PC-3 (cell line): Measurements from ENCODE around the gene MAMDC4. TPM values are rescaled to one million over a fixed set of nuclear protein-coding genes. Genes with fewer than 3 reads are reported as not detected.

Experiments used
- ATAC-seq: fragments of 200-7000 bp; cut with Tn5 transposase; 2 replicates; pipeline ENCODE4 v1.9.1; 2020; ENCODE audit warnings: mild to moderate bottlenecking, moderate library complexity
- BruUV-seq: library from RNA; stranded (reverse); fragments of 400-500 nt; replicated peaks from 2 replicates; lab custom pipeline; 2021; lab: Mats Ljungman, UMichigan
- CTCF ChIA-PET: fragments of 300-600 bp; sonication (Branson Sonifier 250); formaldehyde crosslinking; loops from one replicate; lab custom pipeline; 2022; ENCODE audit warnings: antibody characterized with exemption; lab: Charles Lee
- POLR2A ChIA-PET: fragments of 300-600 bp; sonication (Branson Sonifier 250); formaldehyde crosslinking; loops from one replicate; lab custom pipeline; 2022; ENCODE audit warnings: antibody characterized with exemption; ENCODE audit not compliant: unreplicated experiment; lab: Charles Lee
- DNase-seq: peaks from one replicate; pipeline ENCODE4 v3.0.0-alpha.2; 2015
- H2AFZ ChIP-seq: fragments of 300-600 bp; sonication (generic); 2 replicates; pipeline ENCODE4 v1.6.0; 2016; ENCODE audit warnings: antibody characterized with exemption, low read length
- H3F3A ChIP-seq: fragments of 300-600 bp; sonication (generic); one replicate; pipeline ENCODE4 v1.6.0; 2017; ENCODE audit warnings: antibody characterized with exemption, low read length, control low read depth, mild to moderate bottlenecking; ENCODE audit not compliant: unreplicated experiment
- H3K27ac ChIP-seq: fragments of 300-600 bp; sonication (generic); 2 replicates; pipeline ENCODE4 v1.5.1; 2016; ENCODE audit warnings: mild to moderate bottlenecking, low read length
- H3K27me3 ChIP-seq: fragments of 300-600 bp; sonication (generic); 2 replicates; pipeline ENCODE4 v1.6.1; 2016; ENCODE audit warnings: low read length, mixed read lengths
- H3K36me3 ChIP-seq: fragments of 300-600 bp; sonication (generic); 2 replicates; pipeline ENCODE4 v1.6.1; 2016; ENCODE audit warnings: low read depth, mixed run types, low read length, mixed read lengths
- H3K4me1 ChIP-seq: fragments of 300-600 bp; sonication (generic); 2 replicates; pipeline ENCODE4 v1.5.1; 2016; ENCODE audit warnings: low read length; ENCODE audit not compliant: insufficient read depth
- H3K4me2 ChIP-seq: fragments of 300-600 bp; sonication (generic); 2 replicates; pipeline ENCODE4 v1.6.0; 2016; ENCODE audit warnings: low read length
- H3K4me3 ChIP-seq: fragments of 300-600 bp; sonication (generic); 2 replicates; pipeline ENCODE4 v1.5.1; 2016; ENCODE audit warnings: mild to moderate bottlenecking, low read length, mixed read lengths
- H3K79me2 ChIP-seq: fragments of 300-600 bp; sonication (generic); 2 replicates; pipeline ENCODE4 v1.6.1; 2017; ENCODE audit warnings: low read length, mixed read lengths
- H3K9ac ChIP-seq: fragments of 300-600 bp; sonication (generic); 2 replicates; pipeline ENCODE4 v1.6.0; 2016; ENCODE audit warnings: mild to moderate bottlenecking, low read length
- H3K9me2 ChIP-seq: fragments of 300-600 bp; sonication (generic); replicated peaks from 2 replicates; pipeline ENCODE4 v1.6.1; 2016; ENCODE audit warnings: mixed run types, low read length, mixed read lengths
- H3K9me3 ChIP-seq: fragments of 300-600 bp; sonication (generic); 2 replicates; pipeline ENCODE4 v1.6.1; 2016; ENCODE audit warnings: low read length, mixed read lengths
- H4K20me1 ChIP-seq: fragments of 300-600 bp; sonication (generic); 2 replicates; pipeline ENCODE4 v1.6.1; 2016; ENCODE audit warnings: low read length, mixed read lengths
- EZH2 ChIP-seq: fragments of 300-600 bp; sonication (generic); IDR thresholded peaks from one replicate; pipeline ENCODE4 v1.6.1; 2017; ENCODE audit warnings: antibody characterized with exemption, mild to moderate bottlenecking, low read length; ENCODE audit not compliant: unreplicated experiment
- EZH2phosphoT487 ChIP-seq: fragments of 300-600 bp; sonication (generic); IDR thresholded peaks from 2 replicates; pipeline ENCODE4 v1.6.1; 2018; ENCODE audit warnings: mild to moderate bottlenecking, antibody characterized with exemption, low read length, borderline replicate concordance
- intact Hi-C: fragments of 100-400 bp; cut with micrococcal nuclease; formaldehyde crosslinking; loops from 2 replicates; pipeline ENCODE4 v1.9.0; 2023
- total RNA-seq: library from RNA; depleted of rRNA; stranded (reverse); fragments of >200 nt; gene quantifications from 2 replicates; pipeline ENCODE4 v1.2.3, GENCODE V29; 2014
- TF ChIP-seq, protein P1 (sequence below): fragments of 300-600 bp; sonication (generic); conservative IDR thresholded peaks from 2 replicates; pipeline ENCODE4 v1.5.1; 2017; ENCODE audit warnings: antibody characterized with exemption, low read depth, mild to moderate bottlenecking, low read length

MAMDC4 gene
- total RNA-seq, 1 experiment from 2014 or later: 3.0 TPM

GRCh38 chr9:136823136-136824046, 28.8 kb upstream of the MAMDC4 start:
- POLR2A ChIA-PET: no interaction called here
- H3K27ac ChIP-seq: no peak overlapping the region
- no TSS peak for BruUV-seq
- no peaks in the 10 kb centered on the region for H3K79me2 ChIP-seq
- DNase-seq: no peak
- no peak overlapping the region for H2AFZ ChIP-seq
- H3F3A ChIP-seq: no peaks in the 10 kb centered on the region
- H3K4me1 ChIP-seq: no peaks in the 10 kb centered on the region
- no peaks in the 10 kb centered on the region for H3K9me3 ChIP-seq
- TF ChIP-seq EZH2 (no peak), EZH2phosphoT487 (no peak)
- TF ChIP-seq, protein P1, sequence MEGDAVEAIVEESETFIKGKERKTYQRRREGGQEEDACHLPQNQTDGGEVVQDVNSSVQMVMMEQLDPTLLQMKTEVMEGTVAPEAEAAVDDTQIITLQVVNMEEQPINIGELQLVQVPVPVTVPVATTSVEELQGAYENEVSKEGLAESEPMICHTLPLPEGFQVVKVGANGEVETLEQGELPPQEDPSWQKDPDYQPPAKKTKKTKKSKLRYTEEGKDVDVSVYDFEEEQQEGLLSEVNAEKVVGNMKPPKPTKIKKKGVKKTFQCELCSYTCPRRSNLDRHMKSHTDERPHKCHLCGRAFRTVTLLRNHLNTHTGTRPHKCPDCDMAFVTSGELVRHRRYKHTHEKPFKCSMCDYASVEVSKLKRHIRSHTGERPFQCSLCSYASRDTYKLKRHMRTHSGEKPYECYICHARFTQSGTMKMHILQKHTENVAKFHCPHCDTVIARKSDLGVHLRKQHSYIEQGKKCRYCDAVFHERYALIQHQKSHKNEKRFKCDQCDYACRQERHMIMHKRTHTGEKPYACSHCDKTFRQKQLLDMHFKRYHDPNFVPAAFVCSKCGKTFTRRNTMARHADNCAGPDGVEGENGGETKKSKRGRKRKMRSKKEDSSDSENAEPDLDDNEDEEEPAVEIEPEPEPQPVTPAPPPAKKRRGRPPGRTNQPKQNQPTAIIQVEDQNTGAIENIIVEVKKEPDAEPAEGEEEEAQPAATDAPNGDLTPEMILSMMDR: no peak
- CTCF ChIA-PET: no interaction called here
- H3K9ac ChIP-seq: no peak overlapping the region
- no peaks in the 10 kb centered on the region for H3K27me3 ChIP-seq
- H3K9me2 ChIP-seq: no peaks in the 10 kb centered on the region
- H4K20me1 ChIP-seq: no peaks in the 10 kb centered on the region
- H3K4me3 ChIP-seq: no peak overlapping the region
- no peak for ATAC-seq
- peaks cover 3% of the 10 kb centered on the region; the same call in 1 of the 2 replicates for H3K36me3 ChIP-seq
- intact Hi-C loops: no loop called here
- H3K4me2 ChIP-seq: no peak overlapping the region

DNA sequence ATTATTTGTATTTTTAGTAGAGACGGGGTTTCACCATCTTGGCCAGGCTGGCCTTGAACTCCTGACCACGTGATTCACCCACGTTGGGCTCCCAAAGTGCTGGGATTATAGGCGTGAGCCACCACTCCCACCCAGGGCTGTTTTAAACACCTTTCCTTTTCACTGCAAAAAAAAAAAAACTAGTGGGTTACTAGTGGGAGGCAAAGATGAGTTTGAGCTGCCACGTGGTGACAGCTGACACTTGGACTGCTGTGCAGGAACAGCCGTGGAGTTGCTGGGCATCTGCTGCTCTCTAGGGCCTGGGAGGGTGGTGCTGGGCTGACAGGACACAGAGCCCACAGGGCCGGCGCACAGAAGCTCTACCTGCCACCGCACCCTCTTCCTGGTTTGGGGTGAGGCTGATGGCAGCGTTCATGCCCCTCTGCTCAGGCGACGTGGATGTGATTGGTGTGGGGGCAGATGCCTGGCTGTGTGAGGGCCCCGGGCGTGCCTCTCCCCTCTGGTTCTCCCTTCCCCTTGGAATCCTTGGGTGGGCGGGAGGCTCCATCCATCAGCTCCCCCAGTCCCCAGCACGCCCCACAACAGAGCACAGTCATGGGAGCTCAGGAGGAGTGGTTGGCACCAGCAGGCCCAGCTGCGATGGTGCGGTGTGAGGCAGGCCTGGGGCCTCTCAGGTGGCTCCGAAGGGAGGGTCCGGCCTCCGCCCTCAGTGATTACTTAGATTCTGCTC, 27.5 kb upstream of the MAMDC4 start:
- H3K9ac ChIP-seq: no peak overlapping the region
- no peak overlapping the region for H3K4me3 ChIP-seq
- no peaks in the 10 kb centered on the region for H3K4me1 ChIP-seq
- no peaks in the 10 kb centered on the region for H3F3A ChIP-seq
- TF ChIP-seq EZH2 (no peak), EZH2phosphoT487 (no peak)
- TF ChIP-seq, protein P1: no peak
- no peaks in the 10 kb centered on the region for H3K9me2 ChIP-seq
- H3K27me3 ChIP-seq: no peaks in the 10 kb centered on the region
- H3K9me3 ChIP-seq: no peaks in the 10 kb centered on the region
- ATAC-seq (no peak), DNase-seq (no peak)
- H3K79me2 ChIP-seq: no peaks in the 10 kb centered on the region
- BruUV-seq: no TSS peak
- peaks cover 8% of the 10 kb centered on the region; the same call in 1 of the 2 replicates for H3K36me3 ChIP-seq
- CTCF ChIA-PET: no interaction called here
- POLR2A ChIA-PET: no interaction called here
- intact Hi-C loops: no loop called here
- no peak overlapping the region for H2AFZ ChIP-seq
- H4K20me1 ChIP-seq: no peaks in the 10 kb centered on the region
- no peak overlapping the region for H3K4me2 ChIP-seq
- no peak overlapping the region for H3K27ac ChIP-seq
